SK-N-SH (cell line): Measurements from ENCODE around the gene MYO1C. TPM values are rescaled to one million over a fixed set of nuclear protein-coding genes. Genes with fewer than 3 reads are reported as not detected.
A peak's percentile ranks its signal among the peaks of the same experiment; 100 is the strongest.

Source experiments
- CTCF ChIA-PET: fragments of 300-600, 350-600 bp; formaldehyde crosslinking; extraction: SDS; loops from one replicate; lab custom pipeline; 2021; lab: Yijun Ruan, JAX
- POLR2A ChIA-PET: fragments of 350-600 bp; sonication (Branson Sonifier 250); formaldehyde crosslinking; extraction: SDS; loops from one replicate; lab custom pipeline; 2020; ENCODE audit warnings: antibody characterized with exemption, inconsistent platforms; lab: Yijun Ruan, JAX
- DNase-seq: peaks from one replicate; pipeline ENCODE4 v3.0.0; 2012
- H2AFZ ChIP-seq: fragments of 200-600 bp; sonication (generic); 2 replicates; pipeline ENCODE4 v1.8.1; 2016; ENCODE audit warnings: antibody characterized with exemption, mild to moderate bottlenecking, low read depth
- H3F3A ChIP-seq: fragments of 200-600 bp; sonication (generic); replicated peaks from 2 replicates; pipeline ENCODE3; 2016; ENCODE audit warnings: antibody characterized with exemption, mild to moderate bottlenecking; ENCODE audit not compliant: insufficient read depth
- H3K27ac ChIP-seq, 2 experiments: fragments of 200-500 bp in 1 of 2; fragments of 200-600 bp in 1 of 2; sonication (Bioruptor generic) in 1 of 2; sonication (generic), shearing (Covaris generic) in 1 of 2; 2 replicates each; pipeline versions ENCODE4 v1.5.1 to v1.6.1; 2014 to 2016; ENCODE audit warnings: low read depth in 2 of 2, inconsistent platforms in 1 of 2, low read length in 1 of 2, mild to moderate bottlenecking in 1 of 2, mixed read lengths in 1 of 2
- H3K27me3 ChIP-seq: fragments of 200-600 bp; sonication (generic), shearing (Covaris generic); 2 replicates; pipeline ENCODE4 v1.6.1; 2016; ENCODE audit warnings: mixed run types; ENCODE audit not compliant: insufficient read depth
- H3K36me3 ChIP-seq, 2 experiments: fragments of 200-500 bp in 1 of 2; fragments of 200-600 bp in 1 of 2; sonication (Bioruptor generic) in 1 of 2; sonication (generic) in 1 of 2; replicated peaks in 1 of 2; 2 replicates each; pipeline versions ENCODE3 to v1.5.1; 2014 to 2016; ENCODE audit warnings: low read length in 1 of 2, mild to moderate bottlenecking in 1 of 2; ENCODE audit not compliant: insufficient read depth in 2 of 2, control insufficient read depth in 1 of 2
- H3K4me1 ChIP-seq, 2 experiments: fragments of 200-500 bp in 1 of 2; fragments of 200-600 bp in 1 of 2; sonication (Bioruptor generic) in 1 of 2; sonication (generic), shearing (Covaris generic) in 1 of 2; 2 replicates each; pipeline versions ENCODE4 v1.5.1 to v1.6.1; 2014 to 2016; ENCODE audit warnings: low read depth in 1 of 2, low read length in 1 of 2, mixed run types in 1 of 2; ENCODE audit not compliant: insufficient read depth in 2 of 2, control insufficient read depth in 1 of 2
- H3K4me2 ChIP-seq: fragments of 200-600 bp; sonication (generic), shearing (Covaris generic); 2 replicates; pipeline ENCODE4 v1.6.1; 2017; ENCODE audit warnings: mixed run types
- H3K4me3 ChIP-seq, 2 experiments: fragments of 200-500 bp in 1 of 2; fragments of 200-600 bp in 1 of 2; sonication (Bioruptor generic) in 1 of 2; sonication (generic), shearing (Covaris generic) in 1 of 2; 2 replicates each; pipeline versions ENCODE4 v1.5.1 to v1.8.1; 2014 to 2016; ENCODE audit warnings: low read depth in 2 of 2, inconsistent platforms in 1 of 2, low read length in 1 of 2, mild to moderate bottlenecking in 1 of 2, mixed read lengths in 1 of 2, moderate library complexity in 1 of 2
- H3K79me2 ChIP-seq: fragments of 200-600 bp; sonication (generic); 2 replicates; pipeline ENCODE4 v1.8.1; 2017; ENCODE audit warnings: mild to moderate bottlenecking; ENCODE audit not compliant: insufficient read depth
- H3K9ac ChIP-seq: fragments of 200-600 bp; sonication (generic); 2 replicates; pipeline ENCODE4 v1.6.1; 2017; ENCODE audit warnings: mixed run types
- H3K9me2 ChIP-seq: fragments of 200-600 bp; sonication (generic); 2 replicates; pipeline ENCODE4 v1.6.1; 2017; ENCODE audit warnings: mixed run types
- H3K9me3 ChIP-seq: fragments of 200-600 bp; sonication (generic); 2 replicates; pipeline ENCODE4 v1.6.1; 2017; ENCODE audit warnings: mixed run types, mild to moderate bottlenecking, moderate library complexity
- H4K20me1 ChIP-seq: fragments of 200-600 bp; sonication (generic); 2 replicates; pipeline ENCODE4 v1.6.1; 2017; ENCODE audit warnings: mild to moderate bottlenecking, mixed run types; ENCODE audit not compliant: insufficient read depth
- CHD2 ChIP-seq: fragments of 150-350 bp; IDR thresholded peaks from 2 replicates; pipeline ENCODE4 v1.6.1; 2018; ENCODE audit warnings: low read length; ENCODE audit not compliant: partially characterized antibody
- EP300 ChIP-seq, 2 experiments: IDR thresholded peaks; 2 replicates each; pipeline versions ENCODE4 v1.4.0 to v1.6.1; 2012; ENCODE audit warnings: borderline replicate concordance in 1 of 2, low read depth in 1 of 2, low read length in 1 of 2
- EZH2phosphoT487 ChIP-seq: fragments of 200-600 bp; sonication (generic); IDR thresholded peaks from 2 replicates; pipeline ENCODE4 v1.6.1; 2017; ENCODE audit warnings: low read depth, mixed run types, mild to moderate bottlenecking, antibody characterized with exemption, moderate library complexity, borderline replicate concordance
- MXI1 ChIP-seq: IDR thresholded peaks from 2 replicates; pipeline ENCODE4 v1.6.1; 2012; ENCODE audit warnings: mild to moderate bottlenecking, low read depth, low read length, improper control_type of control experiment
- NFIC ChIP-seq: IDR thresholded peaks from 2 replicates; pipeline ENCODE4 v1.4.0; 2012; ENCODE audit warnings: borderline replicate concordance
- NRF1 ChIP-seq: IDR thresholded peaks from 2 replicates; pipeline ENCODE4 v1.6.1; 2012; ENCODE audit warnings: low read depth, mild to moderate bottlenecking, low read length
- PBX3 ChIP-seq: IDR thresholded peaks from 2 replicates; pipeline ENCODE4; 2012
- RXRA ChIP-seq: IDR thresholded peaks from 2 replicates; pipeline ENCODE4 v1.4.0; 2012; ENCODE audit warnings: low read depth, mild to moderate bottlenecking, borderline replicate concordance
- SIN3A ChIP-seq: IDR thresholded peaks from 2 replicates; pipeline ENCODE4 v1.6.1; 2012; ENCODE audit warnings: low read depth, mild to moderate bottlenecking, low read length, moderate library complexity, borderline replicate concordance
- TCF12 ChIP-seq: IDR thresholded peaks from 2 replicates; pipeline ENCODE4 v1.4.0; 2012
- WGBS: methylation state at CpG from one replicate; pipeline ENCODE4 v1.1.6; 2017; ENCODE audit warnings: low lambda C conversion rate; 5-methylcytosine and 5-hydroxymethylcytosine counted together
- polyA plus RNA-seq, 3 experiments: library from polyadenylated mRNA; depleted of rRNA; stranded (reverse); fragments of >200 nt; gene quantifications; 2 replicates each; pipeline ENCODE4 v1.2.3, GENCODE V29; 2012
- TF ChIP-seq, protein P1 (sequence below): IDR thresholded peaks from 2 replicates; pipeline ENCODE4 v1.4.0; 2012; ENCODE audit warnings: low read depth, borderline replicate concordance
- TF ChIP-seq, protein P2 (sequence below): fragments of 150-350 bp; IDR thresholded peaks from 2 replicates; pipeline ENCODE4 v1.6.1; 2016; ENCODE audit warnings: mild to moderate bottlenecking, low read depth, low read length
- TF ChIP-seq, protein P3 (sequence below): IDR thresholded peaks from 2 replicates; pipeline ENCODE4 v1.4.0; 2012; ENCODE audit warnings: low read depth, borderline replicate concordance

Gene MYO1C
- polyA plus RNA-seq, 1 of the 3 experiments (the other 2 are of a cell fraction) = 102 TPM

DNA sequence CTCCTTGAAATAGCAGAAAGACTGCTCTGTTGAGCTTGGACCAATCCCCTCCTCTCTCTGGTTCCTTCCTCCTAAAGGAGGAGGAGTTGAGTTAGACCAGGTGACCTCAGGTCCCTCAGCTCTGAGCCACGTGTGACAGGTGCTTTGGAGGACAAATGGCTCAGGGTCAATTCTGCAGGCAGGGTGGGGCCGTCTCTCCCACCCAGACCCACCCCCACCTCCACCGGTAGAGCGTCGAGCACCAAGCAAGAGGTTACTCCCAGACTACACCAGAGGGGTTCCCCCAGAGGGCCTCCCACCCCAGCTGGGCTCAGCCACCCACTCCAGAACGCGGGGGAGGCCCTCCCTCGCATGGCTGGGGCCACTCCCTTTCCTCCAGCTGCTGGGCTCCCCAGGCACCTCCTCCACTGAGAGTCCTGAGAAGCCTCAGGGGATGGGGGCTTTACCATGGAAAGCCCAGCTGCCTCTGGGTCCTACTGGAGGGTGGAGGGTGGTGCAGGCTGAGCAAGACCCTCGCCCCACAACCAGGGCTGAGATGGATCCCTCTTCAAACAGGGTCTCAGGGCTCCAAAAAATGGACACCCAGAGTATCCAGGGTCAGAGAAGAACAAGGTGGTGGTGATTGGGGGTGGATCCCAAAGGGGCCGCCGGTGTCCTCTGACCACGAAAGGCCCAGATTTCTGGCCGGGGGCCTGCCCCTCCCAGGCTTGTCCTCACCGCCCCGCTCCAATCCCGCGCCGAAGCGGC lies 7.6 kb downstream of the MYO1C start:
- CTCF ChIA-PET = interaction anchor here (1.1 to 1.4 kb wide), 2 partner anchors 31 to 89 kb away, joined by 3 to 4 read pairs; partner anchors contain the start of gene INPP5K
- H4K20me1 ChIP-seq = no peaks in the 10 kb centered on the region
- DNase-seq = peak; percentile 74
- TF ChIP-seq SIN3A = 0 out of 2 replicates have a peak, but pooled peaks have one; percentile 17
- no peak for TF ChIP-seq NFIC
- TF ChIP-seq, all 33 proteins: peak for 1
- POLR2A ChIA-PET = no interaction called here
- H2AFZ ChIP-seq = no peak overlapping the region
- peak overlapping the region; percentile 95 for H3K4me2 ChIP-seq
- peak overlapping the region; percentile 88 for H3K9ac ChIP-seq
- no peaks in the 10 kb centered on the region for H3K9me2 ChIP-seq
- H3K36me3 ChIP-seq = peaks cover 25% of the 10 kb centered on the region in 2 experiments
- 43% methylated on average over 9 of the region's 19 CpGs for WGBS
- H3K4me1 ChIP-seq = peaks cover 16 to 20% of the 10 kb centered on the region in 2 experiments; a peak in 2 of 4 replicates
- H3F3A ChIP-seq = peaks cover 15% of the 10 kb centered on the region
- peak overlapping the region; percentile 63 to 71 for H3K4me3 ChIP-seq
- H3K9me3 ChIP-seq = no peaks in the 10 kb centered on the region
- peak overlapping the region; percentile 61 to 66; a peak in 3 of 4 replicates for H3K27ac ChIP-seq
- H3K27me3 ChIP-seq = no peaks in the 10 kb centered on the region
- peaks cover 66% of the 10 kb centered on the region for H3K79me2 ChIP-seq

- Histone ChIP-seq H2AFZ (no peak overlapping the region), H3F3A (peaks cover 8% of the 10 kb centered on the region), H3K9me2 (no peaks in the 10 kb centered on the region), H3K4me1 (peaks cover 9 to 19% of the 10 kb centered on the region in 2 experiments; a peak in 2 of 4 replicates), H3K9me3 (no peaks in the 10 kb centered on the region), H4K20me1 (no peaks in the 10 kb centered on the region), H3K4me2 (peak overlapping the region; percentile 95; the same call in 1 of the 2 replicates), H3K9ac (no peak overlapping the region), H3K27ac (no peak overlapping the region; a peak in 1 of 4 replicates), H3K27me3 (no peaks in the 10 kb centered on the region), H3K4me3 (no peak overlapping the region), H3K79me2 (peaks cover 58% of the 10 kb centered on the region), H3K36me3 (peaks cover 25 to 27% of the 10 kb centered on the region in 2 experiments)
- no peak for TF ChIP-seq MXI1
- TF ChIP-seq EP300 (IDR thresholded peaks at IDR 0.05; ENCODE audit: borderline replicate concordance in 1 of 2, low read depth in 1 of 2, low read length in 1 of 2) = no peak
- TF ChIP-seq, protein P1, sequence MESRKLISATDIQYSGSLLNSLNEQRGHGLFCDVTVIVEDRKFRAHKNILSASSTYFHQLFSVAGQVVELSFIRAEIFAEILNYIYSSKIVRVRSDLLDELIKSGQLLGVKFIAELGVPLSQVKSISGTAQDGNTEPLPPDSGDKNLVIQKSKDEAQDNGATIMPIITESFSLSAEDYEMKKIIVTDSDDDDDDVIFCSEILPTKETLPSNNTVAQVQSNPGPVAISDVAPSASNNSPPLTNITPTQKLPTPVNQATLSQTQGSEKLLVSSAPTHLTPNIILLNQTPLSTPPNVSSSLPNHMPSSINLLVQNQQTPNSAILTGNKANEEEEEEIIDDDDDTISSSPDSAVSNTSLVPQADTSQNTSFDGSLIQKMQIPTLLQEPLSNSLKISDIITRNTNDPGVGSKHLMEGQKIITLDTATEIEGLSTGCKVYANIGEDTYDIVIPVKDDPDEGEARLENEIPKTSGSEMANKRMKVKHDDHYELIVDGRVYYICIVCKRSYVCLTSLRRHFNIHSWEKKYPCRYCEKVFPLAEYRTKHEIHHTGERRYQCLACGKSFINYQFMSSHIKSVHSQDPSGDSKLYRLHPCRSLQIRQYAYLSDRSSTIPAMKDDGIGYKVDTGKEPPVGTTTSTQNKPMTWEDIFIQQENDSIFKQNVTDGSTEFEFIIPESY = no peak
- TF ChIP-seq RXRA = no peak
- TF ChIP-seq, protein P2, sequence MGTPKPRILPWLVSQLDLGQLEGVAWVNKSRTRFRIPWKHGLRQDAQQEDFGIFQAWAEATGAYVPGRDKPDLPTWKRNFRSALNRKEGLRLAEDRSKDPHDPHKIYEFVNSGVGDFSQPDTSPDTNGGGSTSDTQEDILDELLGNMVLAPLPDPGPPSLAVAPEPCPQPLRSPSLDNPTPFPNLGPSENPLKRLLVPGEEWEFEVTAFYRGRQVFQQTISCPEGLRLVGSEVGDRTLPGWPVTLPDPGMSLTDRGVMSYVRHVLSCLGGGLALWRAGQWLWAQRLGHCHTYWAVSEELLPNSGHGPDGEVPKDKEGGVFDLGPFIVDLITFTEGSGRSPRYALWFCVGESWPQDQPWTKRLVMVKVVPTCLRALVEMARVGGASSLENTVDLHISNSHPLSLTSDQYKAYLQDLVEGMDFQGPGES = no peak
- no peak for TF ChIP-seq NFIC
- TF ChIP-seq TCF12 = no peak
- TF ChIP-seq EZH2phosphoT487 = no peak
- TF ChIP-seq, protein P3, sequence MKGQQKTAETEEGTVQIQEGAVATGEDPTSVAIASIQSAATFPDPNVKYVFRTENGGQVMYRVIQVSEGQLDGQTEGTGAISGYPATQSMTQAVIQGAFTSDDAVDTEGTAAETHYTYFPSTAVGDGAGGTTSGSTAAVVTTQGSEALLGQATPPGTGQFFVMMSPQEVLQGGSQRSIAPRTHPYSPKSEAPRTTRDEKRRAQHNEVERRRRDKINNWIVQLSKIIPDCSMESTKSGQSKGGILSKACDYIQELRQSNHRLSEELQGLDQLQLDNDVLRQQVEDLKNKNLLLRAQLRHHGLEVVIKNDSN = no peak
- TF ChIP-seq CHD2 = no peak
- no peak for TF ChIP-seq PBX3
- no peak for TF ChIP-seq NRF1
- ChIA-PET POLR2A (no interaction called here), CTCF (interaction anchor here (1.1 to 1.4 kb wide), 2 partner anchors 32 to 90 kb away, joined by 3 to 4 read pairs; partner anchors contain the start of gene INPP5K)
- 96% methylated on average over 29 of the region's 29 CpGs for WGBS
- no peak for DNase-seq
These were observed 8.4 kb downstream of the MYO1C start for GRCh38 chr17:1484060-1484535.
